ENCODE data around the gene PHETA2. TPM values are rescaled to one million over a fixed set of nuclear protein-coding genes. Genes with fewer than 3 reads are reported as not detected.
A peak's percentile ranks its signal among the peaks of the same experiment; 100 is the strongest.
"Not testable (repeated sequence)": the region's sequence is repeated elsewhere in the genome, so short reads cannot be mapped to it uniquely, and the experiment has no call there.

The PHETA2 gene
- total RNA-seq, 1 donor from 2014 or later: 12.8 TPM

- peak within 1 kb of the TSS; percentile 76 for H3K4me3 ChIP-seq
- H3K36me3 ChIP-seq: peaks cover 28% of the 10 kb centered on the region
- peaks cover 49% of the 10 kb centered on the region for H3K4me1 ChIP-seq
- no peaks in the 10 kb centered on the region for H3K27me3 ChIP-seq (ENCODE audit: low read depth)
- intact Hi-C loops (cut with DNase I): no loop called here
- no peak for TF ChIP-seq CTCF (IDR thresholded peaks at IDR 0.05)
- peak; percentile 98 for DNase-seq
- peak; percentile 97 to 98 for ATAC-seq
- no peaks in the 10 kb centered on the region for H3K9me3 ChIP-seq
- H3K27ac ChIP-seq: peak within 1 kb of the TSS; percentile 85
These were observed 3.3 kb upstream of the PHETA2 start, which contains the start of gene NAGA for GRCh38 chr22:42070517-42071422. Gene NAGA (minus strand): TSS chr22:42070812. CDS start chr22:42070297, 515 bp downstream.

GRCh38 chr22:42071508-42071907 is 2.5 kb upstream of the PHETA2 start:
- ATAC-seq; DNase-seq; H3K9me3 ChIP-seq; H3K27me3 ChIP-seq (ENCODE audit: low read depth); intact Hi-C loops (cut with DNase I): not testable (repeated sequence)
- H3K4me1 ChIP-seq: peaks cover 49% of the 10 kb centered on the region
- peak overlapping the region; percentile 85 for H3K27ac ChIP-seq
- H3K36me3 ChIP-seq: peaks cover 26% of the 10 kb centered on the region
- H3K4me3 ChIP-seq: peak overlapping the region; percentile 76

- no peaks in the 10 kb centered on the region for H3K27me3 ChIP-seq (ENCODE audit: low read depth)
- H3K4me1 ChIP-seq: peaks cover 51% of the 10 kb centered on the region
- DNase-seq (no peak), ATAC-seq (no peak)
- H3K9me3 ChIP-seq: no peaks in the 10 kb centered on the region
- H3K36me3 ChIP-seq: peaks cover 21% of the 10 kb centered on the region
- no peak for TF ChIP-seq CTCF (IDR thresholded peaks at IDR 0.05)
- no peak overlapping the region for H3K4me3 ChIP-seq
- intact Hi-C loops (cut with DNase I): no loop called here
- no peak overlapping the region for H3K27ac ChIP-seq
These were observed 1.3 kb upstream of the PHETA2 start for GRCh38 chr22:42072606-42073330.

GRCh38 chr22:42073621-42074041 is 417 bp upstream of the PHETA2 start:
- peaks cover 20% of the 10 kb centered on the region for H3K36me3 ChIP-seq
- no peak for ATAC-seq
- H3K4me1 ChIP-seq: peaks cover 57% of the 10 kb centered on the region
- no peaks in the 10 kb centered on the region for H3K9me3 ChIP-seq
- no peak for DNase-seq
- peak overlapping the region; percentile 73 for H3K4me3 ChIP-seq
- peak overlapping the region; percentile 96 for H3K27ac ChIP-seq
- TF ChIP-seq CTCF (IDR thresholded peaks at IDR 0.05): no peak
- H3K27me3 ChIP-seq (ENCODE audit: low read depth): no peaks in the 10 kb centered on the region
- intact Hi-C loops (cut with DNase I): no loop called here

GRCh38 chr22:42074846-42075676 is 1.0 kb downstream of the PHETA2 start:
- no peak for TF ChIP-seq CTCF (IDR thresholded peaks at IDR 0.05)
- H3K4me1 ChIP-seq: peaks cover 47% of the 10 kb centered on the region
- peak overlapping the region; percentile 73 for H3K4me3 ChIP-seq
- DNase-seq (no peak), ATAC-seq (no peak)
- intact Hi-C loops (cut with DNase I): no loop called here
- H3K27ac ChIP-seq: peak overlapping the region; percentile 96
- H3K9me3 ChIP-seq: no peaks in the 10 kb centered on the region
- no peaks in the 10 kb centered on the region for H3K27me3 ChIP-seq (ENCODE audit: low read depth)
- peaks cover 20% of the 10 kb centered on the region for H3K36me3 ChIP-seq

Measured in lower lobe of right lung (tissue), 2 donors.